BLaER1 (cell line): ENCODE data around the gene ARHGAP30.

Experiments used
- H3K27ac ChIP-seq: shearing (Covaris generic); formaldehyde crosslinking; 2 replicates; pipeline ENCODE4 v1.8.1; 2022
- H3K27me3 ChIP-seq: shearing (Covaris generic); formaldehyde crosslinking; 2 replicates; pipeline ENCODE4 v1.8.1; 2022
- H3K36me3 ChIP-seq: shearing (Covaris generic); formaldehyde crosslinking; 2 replicates; pipeline ENCODE4 v1.8.1; 2022
- H3K4me1 ChIP-seq: shearing (Covaris generic); formaldehyde crosslinking; 2 replicates; pipeline ENCODE4 v1.8.1; 2022
- H3K4me2 ChIP-seq: shearing (Covaris generic); formaldehyde crosslinking; 2 replicates; pipeline ENCODE4 v1.8.1; 2022
- H3K4me3 ChIP-seq: shearing (Covaris generic); formaldehyde crosslinking; 2 replicates; pipeline ENCODE4 v1.8.1; 2022
- H3K9ac ChIP-seq: shearing (Covaris generic); formaldehyde crosslinking; 2 replicates; pipeline ENCODE4 v1.8.1; 2022
- H3K9me3 ChIP-seq: shearing (Covaris generic); formaldehyde crosslinking; 2 replicates; pipeline ENCODE4 v1.8.1; 2022
- H4K20me1 ChIP-seq: shearing (Covaris generic); formaldehyde crosslinking; 2 replicates; pipeline ENCODE4 v1.8.1; 2022
- Cebpa-rat ChIP-seq: shearing (Covaris generic); IDR thresholded peaks from 2 replicates; pipeline ENCODE4 v1.8.1; 2022

ARHGAP30 gene

GRCh38 chr1:161061419-161061818 lies 8.3 kb downstream of the ARHGAP30 start:
- no peaks in the 10 kb centered on the region for H3K27me3 ChIP-seq
- H4K20me1 ChIP-seq, result peaks cover 88% of the 10 kb centered on the region
- H3K9me3 ChIP-seq, result no peaks in the 10 kb centered on the region
- H3K4me1 ChIP-seq, result peaks cover 18% of the 10 kb centered on the region; the same call in 1 of the 2 replicates
- H3K36me3 ChIP-seq, result peaks cover 80% of the 10 kb centered on the region
- H3K4me2 ChIP-seq, result no peak overlapping the region
- no peak overlapping the region for H3K27ac ChIP-seq
- H3K4me3 ChIP-seq, result no peak overlapping the region
- H3K9ac ChIP-seq, result no peak overlapping the region
- no peak for TF ChIP-seq Cebpa-rat

- H3K4me1 ChIP-seq, result peaks cover 2% of the 10 kb centered on the region; the same call in 1 of the 2 replicates
- H3K4me3 ChIP-seq, result no peak overlapping the region
- no peak overlapping the region for H3K4me2 ChIP-seq
- H3K27me3 ChIP-seq, result no peaks in the 10 kb centered on the region
- no peak for TF ChIP-seq Cebpa-rat
- H3K9me3 ChIP-seq, result no peaks in the 10 kb centered on the region
- H3K27ac ChIP-seq, result no peak overlapping the region
- H3K9ac ChIP-seq, result no peak overlapping the region
- H4K20me1 ChIP-seq, result peaks cover 76% of the 10 kb centered on the region
- H3K36me3 ChIP-seq, result peaks cover 90% of the 10 kb centered on the region
Observed at GRCh38 chr1:161059293-161059692, 10.4 kb downstream of the ARHGAP30 start.

- peaks cover 95% of the 10 kb centered on the region for H3K36me3 ChIP-seq
- H3K4me1 ChIP-seq, result no peaks in the 10 kb centered on the region
Observed at GRCh38 chr1:161054805-161055204, 14.9 kb downstream of the ARHGAP30 start.

GRCh38 chr1:161054232-161054631 lies 15.5 kb downstream of the ARHGAP30 start:
- Histone ChIP-seq H3K4me1 (no peaks in the 10 kb centered on the region), H3K4me3 (no peak overlapping the region), H3K9me3 (no peaks in the 10 kb centered on the region; the same call in 1 of the 2 replicates), H3K4me2 (no peak overlapping the region), H3K36me3 (peaks cover 95% of the 10 kb centered on the region), H3K9ac (no peak overlapping the region), H4K20me1 (peaks cover 26% of the 10 kb centered on the region), H3K27me3 (no peaks in the 10 kb centered on the region), H3K27ac (no peak overlapping the region)
- no peak for TF ChIP-seq Cebpa-rat

More at GRCh38 chr1:161054805-161055204, 14.9 kb downstream of the ARHGAP30 start:
- Histone ChIP-seq H3K27ac (no peak overlapping the region), H3K9ac (no peak overlapping the region), H3K4me3 (no peak overlapping the region), H3K9me3 (no peaks in the 10 kb centered on the region), H3K4me2 (no peak overlapping the region), H4K20me1 (peaks cover 31% of the 10 kb centered on the region), H3K27me3 (no peaks in the 10 kb centered on the region)
- TF ChIP-seq Cebpa-rat, result no peak

GRCh38 chr1:161052899-161053298 lies 16.8 kb downstream of the ARHGAP30 start:
- no peak for TF ChIP-seq Cebpa-rat
- peaks cover 20% of the 10 kb centered on the region; the same call in 1 of the 2 replicates for H4K20me1 ChIP-seq

GRCh38 chr1:161051219-161051618 lies 18.5 kb downstream of the ARHGAP30 start:
- H3K36me3 ChIP-seq, result peaks cover 91% of the 10 kb centered on the region
- TF ChIP-seq Cebpa-rat, result no peak
- peaks cover 3% of the 10 kb centered on the region; the same call in 1 of the 2 replicates for H4K20me1 ChIP-seq
- no peak overlapping the region for H3K4me3 ChIP-seq
- H3K4me2 ChIP-seq, result no peak overlapping the region
- no peaks in the 10 kb centered on the region for H3K27me3 ChIP-seq
- no peak overlapping the region for H3K9ac ChIP-seq
- no peaks in the 10 kb centered on the region; the same call in 1 of the 2 replicates for H3K9me3 ChIP-seq
- H3K27ac ChIP-seq, result no peak overlapping the region
- H3K4me1 ChIP-seq, result peaks cover 11% of the 10 kb centered on the region

More at GRCh38 chr1:161052899-161053298, 16.8 kb downstream of the ARHGAP30 start:
- no peak overlapping the region for H3K4me3 ChIP-seq
- no peaks in the 10 kb centered on the region for H3K27me3 ChIP-seq
- H3K4me2 ChIP-seq, result no peak overlapping the region
- H3K9ac ChIP-seq, result no peak overlapping the region
- peaks cover 96% of the 10 kb centered on the region for H3K36me3 ChIP-seq
- no peaks in the 10 kb centered on the region for H3K4me1 ChIP-seq
- H3K9me3 ChIP-seq, result no peaks in the 10 kb centered on the region; the same call in 1 of the 2 replicates
- no peak overlapping the region for H3K27ac ChIP-seq

GRCh38 chr1:161048949-161049722 lies 20.6 kb downstream of the ARHGAP30 start:
- Histone ChIP-seq H3K9ac (no peak overlapping the region), H3K9me3 (no peaks in the 10 kb centered on the region; the same call in 1 of the 2 replicates), H3K4me1 (peaks cover 14% of the 10 kb centered on the region), H4K20me1 (no peaks in the 10 kb centered on the region), H3K36me3 (peaks cover 73% of the 10 kb centered on the region), H3K4me2 (no peak overlapping the region), H3K4me3 (no peak overlapping the region), H3K27ac (no peak overlapping the region), H3K27me3 (no peaks in the 10 kb centered on the region)
- TF ChIP-seq Cebpa-rat, result no peak

- Histone ChIP-seq H3K27ac (no peak overlapping the region), H3K27me3 (no peaks in the 10 kb centered on the region), H3K4me2 (no peak overlapping the region), H3K9me3 (no peaks in the 10 kb centered on the region; the same call in 1 of the 2 replicates), H3K9ac (no peak overlapping the region), H3K36me3 (peaks cover 65% of the 10 kb centered on the region), H4K20me1 (no peaks in the 10 kb centered on the region), H3K4me1 (peaks cover 28% of the 10 kb centered on the region), H3K4me3 (no peak overlapping the region)
- TF ChIP-seq Cebpa-rat, result no peak
Observed at GRCh38 chr1:161047436-161048420, 22.0 kb downstream of the ARHGAP30 start.

GRCh38 chr1:161046605-161047228 lies 23.0 kb downstream of the ARHGAP30 start:
- no peaks in the 10 kb centered on the region; the same call in 1 of the 2 replicates for H3K9me3 ChIP-seq
- no peaks in the 10 kb centered on the region for H4K20me1 ChIP-seq
- peak overlapping the region; percentile 88 for H3K4me3 ChIP-seq
- peaks cover 66% of the 10 kb centered on the region for H3K36me3 ChIP-seq
- peak overlapping the region; percentile 95 for H3K9ac ChIP-seq
- no peak for TF ChIP-seq Cebpa-rat
- peak overlapping the region; percentile 93 for H3K27ac ChIP-seq
- H3K27me3 ChIP-seq, result no peaks in the 10 kb centered on the region
- H3K4me1 ChIP-seq, result peaks cover 38% of the 10 kb centered on the region
- H3K4me2 ChIP-seq, result peak overlapping the region; percentile 87
